ENCODE measurements around the gene TUFT1.

The TUFT1 gene, protein sequence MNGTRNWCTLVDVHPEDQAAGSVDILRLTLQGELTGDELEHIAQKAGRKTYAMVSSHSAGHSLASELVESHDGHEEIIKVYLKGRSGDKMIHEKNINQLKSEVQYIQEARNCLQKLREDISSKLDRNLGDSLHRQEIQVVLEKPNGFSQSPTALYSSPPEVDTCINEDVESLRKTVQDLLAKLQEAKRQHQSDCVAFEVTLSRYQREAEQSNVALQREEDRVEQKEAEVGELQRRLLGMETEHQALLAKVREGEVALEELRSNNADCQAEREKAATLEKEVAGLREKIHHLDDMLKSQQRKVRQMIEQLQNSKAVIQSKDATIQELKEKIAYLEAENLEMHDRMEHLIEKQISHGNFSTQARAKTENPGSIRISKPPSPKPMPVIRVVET

DNA sequence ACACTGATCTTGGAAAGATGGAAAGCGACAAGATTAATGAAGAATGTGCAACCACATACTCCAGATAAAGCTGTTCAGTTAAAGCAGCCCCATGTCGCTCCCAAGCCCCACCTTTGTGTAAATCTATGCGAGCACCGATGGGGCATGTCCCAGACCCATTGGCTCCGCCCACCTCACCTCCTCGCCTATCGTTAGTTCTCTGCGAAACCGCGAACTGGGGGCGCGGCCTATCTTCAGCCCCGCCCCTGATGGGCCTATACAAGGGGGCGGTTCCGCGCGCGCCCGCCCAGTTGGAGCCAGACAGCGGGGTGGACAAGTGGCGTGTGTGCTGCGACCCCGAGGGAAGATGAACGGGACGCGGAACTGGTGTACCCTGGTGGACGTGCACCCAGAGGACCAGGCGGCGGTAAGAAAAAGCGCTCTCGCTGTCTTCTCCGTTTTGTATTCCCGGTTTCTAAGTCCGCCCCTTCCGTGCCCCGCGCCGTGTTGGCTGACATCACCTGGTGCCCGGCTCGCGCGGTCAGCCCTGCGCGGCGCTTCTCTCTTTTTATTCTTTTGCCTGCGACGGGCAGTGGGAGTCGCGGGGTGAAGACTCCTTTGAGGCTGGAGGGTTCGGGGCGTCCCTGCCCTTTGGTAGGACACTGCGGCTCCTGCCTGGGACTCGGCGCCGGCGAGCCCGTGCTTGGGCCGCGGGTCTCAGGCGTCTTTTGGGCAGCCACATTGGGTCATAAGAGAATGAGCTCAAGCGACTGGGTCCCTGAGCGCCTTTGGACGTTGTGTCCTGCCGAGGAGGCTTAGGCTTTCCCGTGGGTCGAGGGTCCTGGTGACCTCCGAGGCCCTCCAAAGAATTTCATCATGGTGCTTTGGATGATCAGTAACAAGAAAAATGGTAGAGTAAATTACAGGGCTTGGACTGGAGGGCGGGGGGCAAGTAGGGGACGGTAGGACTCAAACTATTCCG, at the start of gene TUFT1:
Gene TUFT1 (plus strand): TSS at position 289 of the 961 bp plus-strand sequence. CDS start 58 bp downstream, at position 347.
- peak; percentile 99 for ATAC-seq

DNA sequence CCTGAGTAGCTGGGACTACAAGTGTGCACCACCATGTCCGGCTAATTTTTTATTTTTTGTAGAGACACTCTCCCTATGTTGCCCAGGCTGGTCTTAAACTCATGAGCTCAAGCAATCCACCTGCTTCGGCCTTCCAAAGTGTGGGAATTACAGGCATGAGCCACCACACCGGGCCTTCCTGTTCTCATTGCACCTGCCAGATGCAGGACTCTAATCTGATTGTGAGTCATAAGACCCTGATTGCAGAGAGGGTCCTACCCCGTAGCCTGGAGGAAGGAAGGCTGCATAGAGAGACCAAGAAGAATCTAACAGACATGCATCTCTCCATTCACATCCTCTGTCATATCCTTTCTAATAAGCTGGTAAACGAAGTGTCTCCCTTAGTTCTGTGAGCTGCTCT, 48.5 kb upstream of the TUFT1 start:
- ATAC-seq: no peak

DNA sequence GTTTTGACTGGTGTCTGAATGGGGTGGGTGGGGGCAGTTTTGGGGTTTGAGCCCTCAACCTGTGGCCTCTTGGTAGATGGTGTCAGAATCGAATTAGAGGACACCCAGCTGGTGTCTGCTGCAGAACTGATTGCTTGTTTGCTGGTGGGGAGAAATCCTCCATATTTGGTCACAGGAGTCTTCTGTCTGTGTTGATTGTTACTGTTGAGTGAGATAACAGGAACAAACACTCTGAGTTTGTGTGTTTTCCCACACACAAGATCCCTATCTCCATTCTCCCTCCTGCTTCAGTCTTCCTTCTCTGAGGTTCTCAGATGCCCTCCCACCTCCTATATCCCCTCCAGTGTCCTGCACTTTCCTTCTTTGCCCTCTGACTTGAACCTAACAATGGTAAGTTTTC, 48.0 kb upstream of the TUFT1 start:
- ATAC-seq: no peak

DNA sequence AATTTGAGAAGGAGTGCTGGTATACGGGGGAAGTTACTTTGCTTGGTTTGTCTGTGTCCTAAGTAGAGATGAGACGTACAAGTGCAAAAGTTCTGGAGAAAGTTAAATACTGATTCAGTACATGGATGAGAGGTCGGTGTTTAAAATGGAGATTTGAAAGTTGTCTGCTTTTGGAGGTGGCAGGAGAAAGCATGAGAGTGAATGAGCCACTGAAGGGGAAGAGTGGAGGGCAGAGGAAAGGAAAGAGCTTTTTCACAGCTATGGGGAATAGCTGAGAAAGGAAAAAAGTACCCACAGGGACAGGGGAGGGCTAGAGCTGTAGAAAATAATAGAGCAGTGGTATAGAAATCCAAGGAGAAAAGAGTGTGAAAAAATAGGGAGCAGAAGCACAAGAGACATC, 47.1 kb upstream of the TUFT1 start:
- ATAC-seq: no peak

DNA sequence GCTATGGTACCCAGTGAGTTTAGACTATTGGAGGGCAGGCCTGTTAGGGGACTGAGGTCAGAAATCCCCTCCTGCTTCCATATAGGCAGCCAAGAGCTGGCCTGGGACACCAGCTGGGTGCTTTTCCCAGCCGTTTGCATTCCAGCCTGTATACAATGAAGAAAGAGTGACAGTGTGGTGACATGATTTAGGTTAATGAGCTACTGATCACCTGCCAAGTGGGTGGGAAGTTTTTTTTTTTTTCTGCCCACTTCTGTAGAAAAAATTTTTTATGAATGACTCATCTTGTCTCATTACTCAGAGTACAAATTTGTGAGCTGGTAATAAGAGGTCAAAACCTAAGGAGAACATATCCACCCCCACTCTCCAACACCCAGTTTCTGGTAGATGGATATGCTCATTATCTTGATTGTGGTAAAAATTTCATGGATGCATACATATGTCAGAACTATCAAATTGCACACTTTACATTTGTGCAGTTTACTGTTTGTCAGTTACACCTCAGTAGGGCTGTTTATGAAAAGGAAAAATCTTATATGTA, 45.3 kb upstream of the TUFT1 start:
- peak; percentile 79 to 90 for ATAC-seq

DNA sequence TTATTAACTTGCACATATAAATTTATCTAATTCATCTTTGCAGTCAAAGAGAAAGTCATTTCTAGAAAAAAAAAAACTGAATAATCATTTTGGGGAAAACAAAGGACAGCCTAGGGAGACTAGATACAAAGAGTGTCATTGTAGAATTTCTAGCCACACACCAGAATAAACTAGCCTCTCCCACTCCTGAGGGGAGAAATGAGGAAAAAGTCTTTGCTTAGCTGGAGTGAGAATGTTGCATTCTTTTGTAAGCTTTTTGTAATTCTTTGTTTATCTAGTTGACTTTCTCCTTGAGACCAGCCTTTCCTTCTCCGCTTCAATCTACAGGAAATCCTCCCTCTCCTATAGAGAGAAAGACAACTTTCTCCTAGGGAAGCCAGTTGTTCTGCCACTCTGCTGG, 44.8 kb upstream of the TUFT1 start:
- no peak for ATAC-seq

DNA sequence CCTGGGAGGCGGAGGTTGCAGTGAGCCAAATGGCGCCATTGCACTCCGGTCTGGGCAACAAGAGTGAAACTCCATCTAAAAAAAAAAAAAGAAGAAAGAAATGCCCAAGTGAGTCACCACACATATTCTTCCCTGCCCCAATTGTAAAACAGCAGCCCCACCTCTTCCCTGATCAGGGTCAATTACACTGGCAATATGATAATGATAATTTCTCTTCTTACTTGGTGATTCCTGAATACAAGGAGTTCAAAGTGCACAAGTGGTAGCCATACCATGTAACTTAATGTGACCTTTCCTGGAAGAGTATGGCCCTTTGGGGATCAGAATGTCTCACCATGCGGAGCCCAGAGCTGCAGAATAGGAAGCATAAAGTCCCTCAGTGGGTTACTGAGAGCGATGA, 40.7 kb upstream of the TUFT1 start:
- no peak for ATAC-seq

DNA sequence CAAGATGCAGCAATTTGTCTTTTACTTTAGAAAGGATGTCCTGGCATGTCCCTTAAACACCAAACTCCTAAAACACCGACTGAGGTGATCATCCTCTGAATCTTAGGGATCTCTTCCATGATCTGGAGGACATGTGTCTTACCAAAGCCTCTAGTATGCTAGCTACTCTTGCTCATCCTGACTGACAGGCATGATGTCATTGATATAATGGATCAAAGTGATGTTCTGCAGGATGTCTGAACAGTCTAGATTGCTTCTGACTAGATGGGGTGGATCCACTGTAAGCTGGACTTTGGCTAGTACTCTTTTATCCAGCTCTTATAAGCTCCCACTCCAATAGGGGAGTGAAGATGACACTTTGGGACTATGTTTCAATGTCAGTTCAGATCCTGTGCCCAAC, 40.2 kb upstream of the TUFT1 start:
- ATAC-seq: no peak

DNA sequence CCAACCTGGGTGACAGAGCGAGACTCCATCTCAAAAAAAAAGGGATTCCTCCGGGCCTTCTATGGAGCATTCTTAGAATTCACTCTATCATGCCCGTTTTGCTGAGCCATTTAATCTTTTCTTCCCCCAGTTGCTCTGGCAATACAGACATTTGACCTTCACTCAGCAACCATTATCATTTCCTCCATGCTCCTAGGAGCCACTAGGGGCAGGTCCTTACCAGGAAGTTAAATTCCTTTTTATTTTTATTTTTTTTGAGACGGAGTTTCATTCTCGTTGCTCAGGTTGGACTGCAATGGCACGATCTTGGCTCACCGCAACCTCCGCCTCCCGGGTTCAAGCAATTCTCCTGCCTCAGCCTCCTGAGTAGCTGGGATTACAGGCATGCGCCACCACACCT, 38.6 kb upstream of the TUFT1 start:
- no peak for ATAC-seq

DNA sequence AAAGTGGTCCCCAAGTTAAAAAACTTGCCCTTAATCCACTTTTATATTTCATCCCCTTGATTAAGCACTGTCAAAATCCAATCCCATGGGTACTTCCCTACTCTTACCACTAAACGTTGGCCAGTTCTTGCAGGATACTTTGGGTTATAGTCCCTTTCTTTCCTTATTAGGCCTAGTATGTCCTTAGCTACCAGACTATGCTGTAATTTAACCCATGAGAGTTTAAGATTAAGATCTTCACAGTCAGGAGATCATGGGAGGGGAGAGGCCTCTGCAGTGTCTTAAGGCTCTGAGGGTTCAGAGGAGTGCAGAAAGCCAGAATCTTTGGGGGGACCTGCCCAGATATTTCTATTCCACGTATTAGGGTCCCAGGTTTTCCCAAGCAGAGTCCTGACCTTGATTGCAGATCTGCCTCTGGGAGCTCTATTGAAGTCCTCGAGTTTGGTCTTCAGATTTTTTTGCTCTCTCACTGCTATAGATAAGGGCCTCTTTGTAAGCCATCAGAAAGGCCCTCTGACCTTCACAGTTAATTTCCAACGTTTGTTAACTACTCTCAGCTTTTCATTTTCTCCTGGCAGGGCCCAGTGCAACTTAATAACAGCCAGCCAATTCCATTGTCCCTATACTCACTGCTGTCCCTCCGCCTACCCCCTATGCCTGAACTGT, 37.9 kb upstream of the TUFT1 start:
- ATAC-seq: no peak

DNA sequence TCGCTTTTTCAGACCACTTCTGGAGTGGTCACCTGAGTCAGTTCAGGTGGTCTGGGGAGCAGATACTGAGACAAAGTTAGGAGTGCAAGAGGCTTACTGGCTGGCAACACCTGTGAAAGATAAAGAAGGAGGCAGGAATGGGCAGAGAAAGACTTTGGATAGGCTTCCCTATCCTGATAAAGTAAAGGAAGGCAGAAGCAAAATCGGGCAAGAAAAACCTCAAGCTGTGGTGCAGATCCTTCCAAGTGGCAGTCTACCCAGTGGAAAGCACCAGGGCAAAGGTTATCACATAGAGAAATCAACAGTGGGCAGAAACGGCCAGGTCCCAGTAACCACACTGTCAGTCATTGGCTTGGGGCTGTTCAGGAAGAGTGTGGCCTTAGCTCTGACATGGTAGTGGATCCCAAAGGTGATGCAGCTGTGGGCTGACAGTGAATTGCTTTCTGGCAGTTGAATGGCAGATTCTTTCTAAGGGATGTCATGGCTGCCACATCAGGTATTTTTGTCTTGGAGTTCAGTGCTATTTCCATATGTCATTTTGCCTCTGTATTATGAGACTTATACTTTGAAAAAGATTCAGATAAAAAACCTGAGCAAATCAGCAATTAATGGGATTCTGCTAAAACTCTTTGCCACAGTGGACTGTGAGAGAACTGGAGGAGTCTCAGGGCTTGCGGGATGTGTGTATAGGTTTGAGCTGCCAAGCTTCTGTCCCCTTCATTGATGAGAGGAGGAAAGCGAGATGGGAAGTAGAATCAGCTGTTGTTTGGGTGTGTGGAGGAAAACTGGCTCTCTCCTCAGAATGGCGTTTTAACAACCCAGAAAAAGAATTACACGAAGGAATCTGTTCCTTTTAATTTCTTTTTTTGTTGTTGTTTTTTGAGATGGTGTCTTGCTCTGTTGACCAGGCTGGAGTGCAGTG, 37.0 kb upstream of the TUFT1 start:
- no peak for ATAC-seq

DNA sequence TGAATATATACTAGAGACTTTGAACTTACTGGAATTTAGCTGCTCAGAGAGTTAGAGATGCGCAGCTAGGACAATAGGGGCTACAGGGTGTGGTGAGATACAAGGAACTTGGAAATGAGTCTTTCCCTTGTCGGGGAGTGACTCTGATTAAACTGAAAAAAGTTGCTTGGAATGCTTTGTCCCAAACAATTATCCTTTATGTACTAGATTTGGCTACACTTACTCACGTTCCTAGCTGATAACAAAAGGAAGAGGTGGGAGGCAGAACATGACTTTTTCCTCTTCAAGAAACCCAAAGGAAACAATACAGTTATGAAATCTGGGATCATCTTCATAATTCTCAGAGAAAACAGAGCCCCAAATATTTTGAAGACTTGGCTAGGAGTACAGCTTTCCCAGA, 35.9 kb upstream of the TUFT1 start:
- no peak for ATAC-seq

DNA sequence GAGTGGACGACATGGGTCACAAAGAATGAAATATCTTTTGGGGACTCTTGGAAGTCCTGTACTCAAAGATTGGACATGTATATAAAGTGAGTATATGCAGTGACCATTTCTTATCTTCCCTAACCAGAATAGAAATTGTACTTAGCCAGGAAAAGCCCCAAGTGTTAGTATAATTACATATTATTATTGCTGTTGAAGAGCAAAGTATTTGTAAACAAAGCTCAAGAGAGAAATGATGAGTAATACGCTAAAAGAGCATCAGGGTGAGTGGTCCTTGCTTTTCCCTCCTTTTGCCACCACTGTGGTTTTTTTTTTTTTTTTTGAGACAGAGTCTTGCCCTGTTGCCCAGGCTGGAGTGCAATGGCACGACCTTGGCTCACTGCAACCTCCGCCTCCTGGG, 35.4 kb upstream of the TUFT1 start:
- no peak for ATAC-seq

DNA sequence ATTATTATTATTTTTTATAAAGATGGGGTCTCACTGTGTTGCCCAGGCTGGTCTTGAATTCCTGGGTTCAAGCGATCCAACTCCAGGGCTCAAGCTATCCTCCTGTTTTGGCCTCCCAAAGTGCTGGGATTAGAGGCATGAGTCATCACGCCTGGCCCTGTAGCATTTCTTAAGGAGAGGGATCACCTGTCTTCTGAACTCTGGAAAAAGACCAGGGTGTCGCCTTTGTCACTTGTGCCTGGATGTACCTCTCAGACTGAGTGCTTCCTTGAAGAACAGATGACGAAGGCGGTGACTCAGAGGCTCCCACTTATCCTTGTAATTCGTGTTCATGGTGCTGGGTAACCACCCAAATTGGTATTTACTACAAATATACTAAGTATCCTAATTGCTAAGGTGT, 31.3 kb upstream of the TUFT1 start:
- ATAC-seq: no peak

DNA sequence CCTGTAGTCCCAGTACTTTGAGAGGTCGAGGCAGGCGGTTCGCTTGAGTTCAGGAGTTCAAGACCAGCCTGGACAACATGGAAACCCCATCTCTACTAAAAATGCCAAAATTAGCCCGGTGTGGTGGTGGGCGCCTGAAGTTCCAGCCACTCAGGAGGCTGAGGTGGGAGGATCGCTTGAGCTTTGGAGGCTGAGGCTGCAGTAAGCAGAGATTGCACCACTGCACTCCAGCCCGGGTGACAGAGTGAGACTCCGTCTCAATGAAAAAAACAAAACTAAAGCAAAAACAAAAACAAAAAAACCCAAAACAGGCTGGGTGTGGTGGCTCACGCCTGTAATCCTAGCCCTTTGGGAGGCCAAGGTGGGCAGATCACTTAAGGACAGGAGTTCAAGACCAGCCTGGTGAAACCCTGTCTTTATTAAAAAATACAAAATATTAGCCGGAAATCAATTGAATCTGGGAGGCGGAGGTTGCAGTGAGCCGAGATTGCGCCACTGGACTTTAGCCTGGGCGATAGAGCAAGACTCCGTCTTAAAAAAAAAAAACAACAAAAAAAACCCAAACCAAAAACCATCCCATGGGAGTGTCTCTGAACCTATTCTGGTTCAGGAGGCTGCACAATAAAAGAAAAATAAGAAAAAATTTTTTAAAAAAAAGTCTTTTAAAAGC, 30.6 kb upstream of the TUFT1 start:
- no peak for ATAC-seq

DNA sequence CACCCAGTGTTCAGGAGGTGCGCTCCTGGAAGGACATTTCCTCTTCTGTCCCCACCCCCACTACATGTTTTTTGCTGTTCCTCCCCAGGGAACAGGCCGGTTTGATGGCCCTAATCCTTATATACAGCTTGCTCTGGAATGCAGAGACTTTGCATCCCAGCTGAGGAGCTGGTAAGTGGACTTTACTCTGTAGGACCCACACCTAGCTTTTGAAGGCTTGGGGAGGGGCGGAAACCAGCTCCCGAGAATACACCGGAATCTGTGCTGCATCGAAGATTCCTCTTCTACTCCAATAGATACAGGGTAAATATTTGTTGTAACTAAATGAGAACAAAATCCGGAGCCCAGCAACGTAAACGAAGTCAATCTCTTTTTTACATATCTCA, 30.1 kb upstream of the TUFT1 start:
- no peak for ATAC-seq

DNA sequence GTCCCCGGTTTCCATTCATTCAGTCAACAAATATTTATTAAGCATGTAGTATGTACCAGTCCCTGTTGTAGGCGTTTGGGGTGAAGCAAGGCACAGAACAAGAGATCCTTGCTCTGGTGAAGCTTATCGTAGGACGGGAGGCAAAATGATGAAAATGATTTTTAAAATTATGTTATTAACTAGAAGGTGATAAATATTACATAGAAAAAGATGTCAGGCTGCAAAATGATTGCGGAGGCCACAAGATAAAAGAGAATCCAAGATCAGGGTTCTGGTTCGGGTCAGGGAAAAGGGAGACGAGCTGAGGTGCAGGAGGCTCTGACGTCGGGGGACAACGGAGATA, 29.5 kb upstream of the TUFT1 start:
- ATAC-seq: no peak

DNA sequence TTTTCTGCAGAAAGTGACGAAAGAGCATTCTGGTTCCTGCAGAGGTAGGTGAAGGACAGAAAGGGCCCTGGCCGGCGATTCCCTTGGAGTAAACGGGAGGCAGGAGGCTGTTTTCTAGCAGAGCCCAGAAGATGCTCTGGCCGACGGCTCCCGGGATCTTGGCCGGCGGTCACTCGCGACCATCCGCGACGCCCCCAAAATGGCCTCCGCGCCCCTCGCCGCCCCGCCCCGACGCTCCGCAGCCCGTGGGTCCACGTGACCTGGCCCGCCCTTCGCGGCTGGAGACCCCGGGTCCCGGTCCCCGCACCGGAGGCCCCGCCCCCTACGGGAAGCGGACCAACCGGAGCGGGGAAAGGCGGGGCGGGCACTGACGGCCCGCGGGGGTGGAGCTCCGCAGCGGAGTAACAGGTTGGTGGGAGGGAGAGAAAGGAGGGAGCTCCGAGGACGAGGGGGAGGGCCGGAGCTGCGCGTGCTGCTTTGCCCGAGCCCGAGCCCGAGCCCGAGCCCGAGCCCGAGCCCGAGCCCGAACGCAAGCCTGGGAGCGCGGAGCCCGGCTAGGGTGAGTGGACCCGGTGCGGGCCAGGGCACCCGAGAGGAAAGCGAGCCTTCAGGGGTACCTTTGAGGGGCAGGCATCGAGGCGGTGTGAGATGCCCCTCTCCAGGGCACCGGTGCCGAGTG, 29.0 kb upstream of the TUFT1 start, which contains the start of gene CGN:
Gene CGN (plus strand): TSS at position 431 of the 679 bp plus-strand sequence. CDS start 7,133 bp downstream, outside the sequence.
- peak; percentile 96 for ATAC-seq

DNA sequence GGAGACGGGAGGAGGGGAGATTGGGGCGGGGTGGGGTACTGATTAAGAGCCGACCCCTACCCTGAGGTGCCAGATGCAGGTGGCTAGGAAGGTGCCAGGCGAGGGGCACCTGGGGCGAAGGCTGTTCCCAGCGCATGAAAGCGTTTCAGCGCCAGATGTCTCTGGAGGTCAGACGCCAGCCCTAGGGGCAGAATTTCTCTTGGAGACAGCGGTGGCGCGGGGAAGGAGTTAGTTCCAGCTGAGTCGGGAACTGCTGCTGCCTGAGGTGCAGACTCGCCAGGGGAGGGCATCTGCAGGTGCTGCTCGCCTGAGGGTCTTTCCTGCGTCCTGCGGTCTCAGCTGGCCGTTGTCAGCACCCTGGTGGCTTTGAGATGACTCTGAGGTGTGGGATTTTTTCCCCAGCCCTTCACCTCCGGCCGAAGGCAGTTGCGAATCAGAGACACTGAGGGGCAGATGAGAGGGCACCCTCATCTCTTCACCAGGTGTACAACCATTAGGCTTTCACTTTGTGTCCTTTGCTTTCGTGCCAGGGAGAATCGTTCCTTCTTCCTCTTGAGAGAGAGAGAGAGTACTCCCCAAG, 28.4 kb upstream of the TUFT1 start:
- peak; percentile 8 to 10 for ATAC-seq

DNA sequence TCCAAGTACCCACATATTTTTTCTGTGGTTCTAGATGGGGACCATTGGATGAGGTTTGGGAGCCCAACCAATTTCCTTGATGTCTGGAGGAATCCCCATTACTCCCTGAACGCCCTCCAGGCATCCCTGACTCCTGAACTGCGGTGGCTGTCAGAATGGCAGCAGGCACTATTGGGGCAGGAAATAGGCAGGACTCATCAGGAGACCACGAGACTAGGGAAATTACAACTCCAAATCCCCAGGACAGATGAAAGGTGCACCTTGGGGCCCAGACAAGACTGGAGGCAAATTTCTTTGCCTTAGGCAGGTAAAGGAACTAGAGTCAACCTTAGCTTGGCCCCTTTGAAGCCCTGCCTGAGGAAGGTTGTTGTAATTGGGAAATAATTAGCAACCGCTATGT, 27.8 kb upstream of the TUFT1 start:
- ATAC-seq: no peak

All from activated CD4-positive, CD25-positive, alpha-beta regulatory T cell treated with anti-CD3 and anti-CD28 coated beads, Interleukin-2, amount 50 U/mL, for 24 hours (primary cell).